Measurements from ENCODE around the gene NT5C3A.

NT5C3A gene

GRCh38 chr7:33108554-33109004 is 46.0 kb upstream of the NT5C3A start:
- Histone ChIP-seq H3K4me2 (peak overlapping the region; percentile 98), H3K4me3 (IDR thresholded peaks at IDR 0.05; ENCODE audit: insufficient read depth, low read depth, low read length) (no peak overlapping the region), H3K27me3 (ENCODE audit: insufficient read depth, low read depth) (no peaks in the 10 kb centered on the region), H3K4me1 (ENCODE audit: low read depth, poor library complexity, severe bottlenecking) (peaks cover 23% of the 10 kb centered on the region), H3K9ac (peak overlapping the region; percentile 79), H4K20me1 (ENCODE audit: insufficient read depth) (0 out of 2 replicates have a peak, but pooled peaks cover 4% of the 10 kb centered on the region), H3K79me2 (ENCODE audit: insufficient read depth, low read depth) (peaks cover 52% of the 10 kb centered on the region), H3K36me3 (ENCODE audit: insufficient read depth) (no peaks in the 10 kb centered on the region), H2AFZ (ENCODE audit: low read depth) (peak overlapping the region; percentile 74), H3K27ac (peak overlapping the region; percentile 57)
- TF ChIP-seq CTCF (conservative IDR thresholded peaks at IDR 0.05; ENCODE audit: low read depth, low read length): no peak

GRCh38 chr7:33107136-33108066 is 44.8 kb upstream of the NT5C3A start:
- Histone ChIP-seq H3K27me3 (ENCODE audit: insufficient read depth, low read depth) (no peaks in the 10 kb centered on the region), H3K4me1 (ENCODE audit: low read depth, poor library complexity, severe bottlenecking) (peaks cover 23% of the 10 kb centered on the region), H4K20me1 (ENCODE audit: insufficient read depth) (0 out of 2 replicates have a peak, but pooled peaks cover 4% of the 10 kb centered on the region), H3K79me2 (ENCODE audit: insufficient read depth, low read depth) (peaks cover 60% of the 10 kb centered on the region), H3K36me3 (ENCODE audit: insufficient read depth) (no peaks in the 10 kb centered on the region; the same call in 1 of the 2 replicates), H3K27ac (peak overlapping the region; percentile 57; the same call in 1 of the 2 replicates), H2AFZ (ENCODE audit: low read depth) (no peak overlapping the region), H3K4me3 (IDR thresholded peaks at IDR 0.05; ENCODE audit: insufficient read depth, low read depth, low read length) (no peak overlapping the region), H3K9ac (peak overlapping the region; percentile 79; the same call in 1 of the 2 replicates), H3K4me2 (peak overlapping the region; percentile 98)
- peak; percentile 49; the same call in 1 of the 2 replicates for TF ChIP-seq CTCF (conservative IDR thresholded peaks at IDR 0.05; ENCODE audit: low read depth, low read length)

- Histone ChIP-seq H3K4me2 (no peak overlapping the region), H3K36me3 (ENCODE audit: insufficient read depth) (peaks cover 2% of the 10 kb centered on the region; the same call in 1 of the 2 replicates), H3K79me2 (ENCODE audit: insufficient read depth, low read depth) (peaks cover 39% of the 10 kb centered on the region), H3K4me1 (ENCODE audit: low read depth, poor library complexity, severe bottlenecking) (peaks cover 2% of the 10 kb centered on the region), H3K27ac (no peak overlapping the region), H4K20me1 (ENCODE audit: insufficient read depth) (no peaks in the 10 kb centered on the region), H3K9ac (no peak overlapping the region), H3K27me3 (ENCODE audit: insufficient read depth, low read depth) (no peaks in the 10 kb centered on the region), H2AFZ (ENCODE audit: low read depth) (no peak overlapping the region), H3K4me3 (IDR thresholded peaks at IDR 0.05; ENCODE audit: insufficient read depth, low read depth, low read length) (no peak overlapping the region)
- no peak for TF ChIP-seq CTCF (conservative IDR thresholded peaks at IDR 0.05; ENCODE audit: low read depth, low read length)
Observed at GRCh38 chr7:33101906-33102305, 39.3 kb upstream of the NT5C3A start.

GRCh38 chr7:33100770-33101169 is 38.2 kb upstream of the NT5C3A start:
- Histone ChIP-seq H2AFZ (ENCODE audit: low read depth) (no peak overlapping the region), H3K79me2 (ENCODE audit: insufficient read depth, low read depth) (peaks cover 29% of the 10 kb centered on the region), H3K4me1 (ENCODE audit: low read depth, poor library complexity, severe bottlenecking) (no peaks in the 10 kb centered on the region), H3K27me3 (ENCODE audit: insufficient read depth, low read depth) (no peaks in the 10 kb centered on the region), H3K27ac (no peak overlapping the region), H3K4me2 (no peak overlapping the region), H4K20me1 (ENCODE audit: insufficient read depth) (no peaks in the 10 kb centered on the region), H3K9ac (no peak overlapping the region), H3K4me3 (IDR thresholded peaks at IDR 0.05; ENCODE audit: insufficient read depth, low read depth, low read length) (no peak overlapping the region), H3K36me3 (ENCODE audit: insufficient read depth) (peaks cover 2% of the 10 kb centered on the region; the same call in 1 of the 2 replicates)
- no peak for TF ChIP-seq CTCF (conservative IDR thresholded peaks at IDR 0.05; ENCODE audit: low read depth, low read length)

All from KMS-11 (cell line).